ENCODE measurements around the gene RBM15.

The RBM15 gene

GRCh38 chr1:110387048-110387754 is 48.0 kb downstream of the RBM15 start:
- no peak for DNase-seq
- Histone ChIP-seq H3K9ac (ENCODE audit: low read length) (no peak overlapping the region), H3K4me1 (ENCODE audit: control insufficient read depth in 1 of 2, insufficient read depth in 2 of 2, low read length in 2 of 2) (peaks cover 0 to 4% of the 10 kb centered on the region in 2 experiments), H2BK5ac (ENCODE audit: low read depth, low read length, poor library complexity) (no peak overlapping the region), H2AK5ac (ENCODE audit: low read length) (no peak overlapping the region), H3K79me2 (ENCODE audit: control insufficient read depth, insufficient read depth, low read length, poor library complexity) (no peaks in the 10 kb centered on the region), H2BK12ac (ENCODE audit: low read length) (no peak overlapping the region), H3K9me3 (ENCODE audit: insufficient read depth, low read depth, low read length) (no peaks in the 10 kb centered on the region), H4K91ac (ENCODE audit: low read depth, low read length) (no peak overlapping the region), H2BK120ac (ENCODE audit: insufficient read depth, low read length, poor library complexity) (no peak overlapping the region), H3K79me1 (ENCODE audit: low read length) (no peaks in the 10 kb centered on the region), H3K27me3 (ENCODE audit: insufficient read depth, low read length) (no peaks in the 10 kb centered on the region), H3K4me3 (ENCODE audit: low read depth, low read length) (no peak overlapping the region), H3K23ac (ENCODE audit: low read length) (no peak overlapping the region), H2AFZ (ENCODE audit: insufficient read depth, low read length, poor library complexity) (no peak overlapping the region), H4K12ac (ENCODE audit: low read depth, low read length) (no peak overlapping the region), H4K8ac (ENCODE audit: low read depth, low read length) (no peak overlapping the region), H3K36me3 (ENCODE audit: control insufficient read depth in 1 of 2, insufficient read depth in 2 of 2, low read length in 2 of 2) (peaks cover 0 to 1% of the 10 kb centered on the region in 2 experiments), H3K18ac (ENCODE audit: low read length) (no peak overlapping the region), H3K4me2 (ENCODE audit: low read length) (no peak overlapping the region), H3K14ac (ENCODE audit: low read length) (no peak overlapping the region), H3K4ac (ENCODE audit: low read depth, low read length) (no peak overlapping the region), H3K27ac (ENCODE audit: low read depth, low read length) (no peak overlapping the region)
- no CpG with 5 or more reads among the region's 1 CpG for WGBS (ENCODE audit: extremely low coverage, insufficient coverage, insufficient read length)

GRCh38 chr1:110390096-110390495 is 50.9 kb downstream of the RBM15 start:
- Histone ChIP-seq H3K23ac (ENCODE audit: low read length) (no peak overlapping the region), H3K36me3 (ENCODE audit: control insufficient read depth in 1 of 2, insufficient read depth in 2 of 2, low read length in 2 of 2) (peaks cover 1 to 3% of the 10 kb centered on the region in 2 experiments), H2AFZ (ENCODE audit: insufficient read depth, low read length, poor library complexity) (no peak overlapping the region), H3K79me2 (ENCODE audit: control insufficient read depth, insufficient read depth, low read length, poor library complexity) (no peaks in the 10 kb centered on the region), H3K4ac (ENCODE audit: low read depth, low read length) (no peak overlapping the region), H3K4me1 (ENCODE audit: control insufficient read depth in 1 of 2, insufficient read depth in 2 of 2, low read length in 2 of 2) (peaks cover 4 to 7% of the 10 kb centered on the region in 2 experiments), H4K91ac (ENCODE audit: low read depth, low read length) (no peak overlapping the region), H2BK5ac (ENCODE audit: low read depth, low read length, poor library complexity) (no peak overlapping the region), H3K9ac (ENCODE audit: low read length) (no peak overlapping the region), H2BK12ac (ENCODE audit: low read length) (no peak overlapping the region), H4K8ac (ENCODE audit: low read depth, low read length) (no peak overlapping the region), H4K12ac (ENCODE audit: low read depth, low read length) (no peak overlapping the region), H3K14ac (ENCODE audit: low read length) (no peak overlapping the region), H3K79me1 (ENCODE audit: low read length) (no peaks in the 10 kb centered on the region), H3K4me2 (ENCODE audit: low read length) (no peak overlapping the region), H3K27me3 (ENCODE audit: insufficient read depth, low read length) (no peaks in the 10 kb centered on the region), H2BK120ac (ENCODE audit: insufficient read depth, low read length, poor library complexity) (no peak overlapping the region), H3K9me3 (ENCODE audit: insufficient read depth, low read depth, low read length) (no peaks in the 10 kb centered on the region), H2AK5ac (ENCODE audit: low read length) (no peak overlapping the region), H3K4me3 (ENCODE audit: low read depth, low read length) (no peak overlapping the region), H3K18ac (ENCODE audit: low read length) (no peak overlapping the region), H3K27ac (ENCODE audit: low read depth, low read length) (no peak overlapping the region)
- peak; percentile 90 to 92 for DNase-seq
- no CpG with 5 or more reads among the region's 6 CpGs for WGBS (ENCODE audit: extremely low coverage, insufficient coverage, insufficient read length)

GRCh38 chr1:110390692-110391245 is 51.6 kb downstream of the RBM15 start, which contains the start of gene SLC16A4:
SLC16A4 (minus strand) TSS chr1:110391026; CDS start chr1:110389323, 1,703 bp downstream.
- no peak within 1 kb of the TSS for H3K4me3 ChIP-seq (ENCODE audit: low read depth, low read length)
- H2AK5ac ChIP-seq (ENCODE audit: low read length): peak within 1 kb of the TSS; percentile 29
- peak; percentile 91 to 97 for DNase-seq
- no peaks in the 10 kb centered on the region for H3K79me1 ChIP-seq (ENCODE audit: low read length)
- no peak within 1 kb of the TSS for H4K91ac ChIP-seq (ENCODE audit: low read depth, low read length)
- peak within 1 kb of the TSS; percentile 61 for H3K27ac ChIP-seq (ENCODE audit: low read depth, low read length)
- no peak within 1 kb of the TSS for H3K18ac ChIP-seq (ENCODE audit: low read length)
- peaks cover 4 to 7% of the 10 kb centered on the region in 2 experiments for H3K4me1 ChIP-seq (ENCODE audit: control insufficient read depth in 1 of 2, insufficient read depth in 2 of 2, low read length in 2 of 2)
- no CpG with 5 or more reads among the region's 8 CpGs for WGBS (ENCODE audit: extremely low coverage, insufficient coverage, insufficient read length)
- H3K27me3 ChIP-seq (ENCODE audit: insufficient read depth, low read length): no peaks in the 10 kb centered on the region
- no peak within 1 kb of the TSS for H3K23ac ChIP-seq (ENCODE audit: low read length)
- H3K9me3 ChIP-seq (ENCODE audit: insufficient read depth, low read depth, low read length): no peaks in the 10 kb centered on the region
- H4K8ac ChIP-seq (ENCODE audit: low read depth, low read length): peak within 1 kb of the TSS; percentile 51
- no peak within 1 kb of the TSS for H3K14ac ChIP-seq (ENCODE audit: low read length)
- peak within 1 kb of the TSS; percentile 41 for H3K4me2 ChIP-seq (ENCODE audit: low read length)
- no peak within 1 kb of the TSS for H2BK12ac ChIP-seq (ENCODE audit: low read length)
- H2BK120ac ChIP-seq (ENCODE audit: insufficient read depth, low read length, poor library complexity): peak within 1 kb of the TSS; percentile 49
- H3K36me3 ChIP-seq (ENCODE audit: control insufficient read depth in 1 of 2, insufficient read depth in 2 of 2, low read length in 2 of 2): peaks cover 1 to 6% of the 10 kb centered on the region in 2 experiments
- no peak within 1 kb of the TSS for H3K9ac ChIP-seq (ENCODE audit: low read length)
- no peak within 1 kb of the TSS for H2BK5ac ChIP-seq (ENCODE audit: low read depth, low read length, poor library complexity)
- no peaks in the 10 kb centered on the region for H3K79me2 ChIP-seq (ENCODE audit: control insufficient read depth, insufficient read depth, low read length, poor library complexity)
- H2AFZ ChIP-seq (ENCODE audit: insufficient read depth, low read length, poor library complexity): no peak within 1 kb of the TSS
- no peak within 1 kb of the TSS for H3K4ac ChIP-seq (ENCODE audit: low read depth, low read length)
- H4K12ac ChIP-seq (ENCODE audit: low read depth, low read length): peak within 1 kb of the TSS; percentile 26

GRCh38 chr1:110393286-110393685 is 54.1 kb downstream of the RBM15 start:
- H3K23ac ChIP-seq (ENCODE audit: low read length): no peak overlapping the region
- H3K27ac ChIP-seq (ENCODE audit: low read depth, low read length): no peak overlapping the region
- no peak overlapping the region for H3K14ac ChIP-seq (ENCODE audit: low read length)
- no peak overlapping the region for H3K18ac ChIP-seq (ENCODE audit: low read length)
- H2BK5ac ChIP-seq (ENCODE audit: low read depth, low read length, poor library complexity): no peak overlapping the region
- H2BK120ac ChIP-seq (ENCODE audit: insufficient read depth, low read length, poor library complexity): no peak overlapping the region
- H3K9me3 ChIP-seq (ENCODE audit: insufficient read depth, low read depth, low read length): peaks cover 4% of the 10 kb centered on the region
- no peak overlapping the region for H3K4ac ChIP-seq (ENCODE audit: low read depth, low read length)
- peaks cover 4 to 7% of the 10 kb centered on the region in 2 experiments for H3K4me1 ChIP-seq (ENCODE audit: control insufficient read depth in 1 of 2, insufficient read depth in 2 of 2, low read length in 2 of 2)
- no peaks in the 10 kb centered on the region for H3K27me3 ChIP-seq (ENCODE audit: insufficient read depth, low read length)
- no peaks in the 10 kb centered on the region for H3K79me2 ChIP-seq (ENCODE audit: control insufficient read depth, insufficient read depth, low read length, poor library complexity)
- peaks cover 0 to 10% of the 10 kb centered on the region in 2 experiments for H3K36me3 ChIP-seq (ENCODE audit: control insufficient read depth in 1 of 2, insufficient read depth in 2 of 2, low read length in 2 of 2)
- no peak overlapping the region for H3K4me2 ChIP-seq (ENCODE audit: low read length)
- no CpG with 5 or more reads among the region's 2 CpGs for WGBS (ENCODE audit: extremely low coverage, insufficient coverage, insufficient read length)
- H4K8ac ChIP-seq (ENCODE audit: low read depth, low read length): no peak overlapping the region
- no peak overlapping the region for H2BK12ac ChIP-seq (ENCODE audit: low read length)
- H4K91ac ChIP-seq (ENCODE audit: low read depth, low read length): no peak overlapping the region
- no peak overlapping the region for H4K12ac ChIP-seq (ENCODE audit: low read depth, low read length)
- DNase-seq: peak; percentile 28 to 80
- H3K9ac ChIP-seq (ENCODE audit: low read length): no peak overlapping the region
- H3K4me3 ChIP-seq (ENCODE audit: low read depth, low read length): no peak overlapping the region
- no peak overlapping the region for H2AFZ ChIP-seq (ENCODE audit: insufficient read depth, low read length, poor library complexity)
- no peaks in the 10 kb centered on the region for H3K79me1 ChIP-seq (ENCODE audit: low read length)
- no peak overlapping the region for H2AK5ac ChIP-seq (ENCODE audit: low read length)
